CD4-positive, alpha-beta T cell treated with Interleukin-10 for 1 hour (primary cell): Measurements from ENCODE around the gene ROPN1L.

Source experiments
- DNase-seq: peaks from one replicate; pipeline ENCODE4 v3.0.0-alpha.2; 2020

ROPN1L gene

GRCh38 chr5:10459080-10460055, 17.7 kb downstream of the ROPN1L start:
- no peak for DNase-seq

- no peak for DNase-seq
These were observed 18.7 kb downstream of the ROPN1L start for GRCh38 chr5:10460252-10460906.

- DNase-seq, result no peak
These were observed 19.4 kb downstream of the ROPN1L start for GRCh38 chr5:10461041-10461440.

- DNase-seq, result no peak
These were observed 20.4 kb downstream of the ROPN1L start for GRCh38 chr5:10461904-10462555.

GRCh38 chr5:10463566-10463965, 21.9 kb downstream of the ROPN1L start:
- no peak for DNase-seq

GRCh38 chr5:10464173-10464572, 22.5 kb downstream of the ROPN1L start:
- DNase-seq, result no peak

GRCh38 chr5:10465726-10466125, 24.0 kb downstream of the ROPN1L start:
- DNase-seq, result no peak

- no peak for DNase-seq
These were observed 24.9 kb downstream of the ROPN1L start for GRCh38 chr5:10466446-10467073.

- DNase-seq, result no peak
These were observed 25.9 kb downstream of the ROPN1L start for GRCh38 chr5:10467281-10468198.

- DNase-seq, result no peak
These were observed 26.6 kb downstream of the ROPN1L start for GRCh38 chr5:10468256-10468655.

GRCh38 chr5:10469253-10470050, 27.8 kb downstream of the ROPN1L start:
- no peak for DNase-seq

GRCh38 chr5:10470669-10471068, 29.0 kb downstream of the ROPN1L start:
- DNase-seq, result no peak

GRCh38 chr5:10471677-10472076, 30.0 kb downstream of the ROPN1L start:
- no peak for DNase-seq

- no peak for DNase-seq
These were observed 32.9 kb downstream of the ROPN1L start for GRCh38 chr5:10474521-10475075.

GRCh38 chr5:10475931-10476676, 34.4 kb downstream of the ROPN1L start:
- DNase-seq, result no peak

GRCh38 chr5:10476878-10477277, 35.2 kb downstream of the ROPN1L start:
- DNase-seq, result no peak

GRCh38 chr5:10477943-10478342, 36.3 kb downstream of the ROPN1L start:
- DNase-seq, result no peak

GRCh38 chr5:10478436-10478835, 36.8 kb downstream of the ROPN1L start:
- DNase-seq, result no peak

- DNase-seq, result no peak
These were observed 37.6 kb downstream of the ROPN1L start for GRCh38 chr5:10479154-10479721.
